Prostate gland (tissue), 2 donors: ENCODE results near the gene TYW1B.
"Not testable (repeated sequence)": the region's sequence is repeated elsewhere in the genome, so short reads cannot be mapped to it uniquely, and the experiment has no call there.

Source experiments
- POLR2A ChIP-seq: fragments of 450-650 bp; IDR thresholded peaks from one replicate; pipeline ENCODE4 v1.6.1; 2016; ENCODE audit warnings: antibody characterized with exemption, mild to moderate bottlenecking
- POLR2AphosphoS5 ChIP-seq: sonication (generic); formaldehyde crosslinking; IDR thresholded peaks from one replicate; pipeline ENCODE4 v1.6.1; 2017; ENCODE audit warnings: antibody characterized with exemption
- TF ChIP-seq, protein P1 (sequence below), 4 experiments: fragments of 200-600 bp in 2 of 4; fragments of 450-650 bp in 2 of 4; sonication (generic) in 2 of 4; IDR thresholded peaks; 1 replicate in 3 of 4; 2 replicates in 1 of 4; pipeline ENCODE4 v1.5.1; 2016 to 2019; ENCODE audit warnings: antibody characterized with exemption in 4 of 4, mild to moderate bottlenecking in 2 of 4, moderate library complexity in 2 of 4

DNA sequence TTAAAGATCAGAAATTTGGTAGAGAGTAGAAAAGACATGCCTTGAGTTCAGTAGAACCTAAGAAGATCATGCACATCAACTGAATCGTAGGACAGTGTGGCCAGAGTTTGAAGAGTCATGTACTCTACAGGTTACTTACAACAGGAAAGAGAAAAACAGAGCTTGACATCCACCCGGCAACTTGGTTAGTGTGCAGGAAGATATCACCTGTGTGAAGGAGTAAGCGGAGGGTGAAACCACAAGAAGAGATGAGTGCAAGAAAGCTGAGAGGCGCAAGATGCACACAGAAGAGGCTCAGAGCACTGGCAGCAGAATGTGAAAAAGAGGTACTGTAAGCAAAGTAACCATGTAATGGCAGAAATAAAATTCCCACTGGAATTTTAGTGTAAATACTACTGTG lies 179.4 kb downstream of the TYW1B start:
- TF ChIP-seq, protein P1, sequence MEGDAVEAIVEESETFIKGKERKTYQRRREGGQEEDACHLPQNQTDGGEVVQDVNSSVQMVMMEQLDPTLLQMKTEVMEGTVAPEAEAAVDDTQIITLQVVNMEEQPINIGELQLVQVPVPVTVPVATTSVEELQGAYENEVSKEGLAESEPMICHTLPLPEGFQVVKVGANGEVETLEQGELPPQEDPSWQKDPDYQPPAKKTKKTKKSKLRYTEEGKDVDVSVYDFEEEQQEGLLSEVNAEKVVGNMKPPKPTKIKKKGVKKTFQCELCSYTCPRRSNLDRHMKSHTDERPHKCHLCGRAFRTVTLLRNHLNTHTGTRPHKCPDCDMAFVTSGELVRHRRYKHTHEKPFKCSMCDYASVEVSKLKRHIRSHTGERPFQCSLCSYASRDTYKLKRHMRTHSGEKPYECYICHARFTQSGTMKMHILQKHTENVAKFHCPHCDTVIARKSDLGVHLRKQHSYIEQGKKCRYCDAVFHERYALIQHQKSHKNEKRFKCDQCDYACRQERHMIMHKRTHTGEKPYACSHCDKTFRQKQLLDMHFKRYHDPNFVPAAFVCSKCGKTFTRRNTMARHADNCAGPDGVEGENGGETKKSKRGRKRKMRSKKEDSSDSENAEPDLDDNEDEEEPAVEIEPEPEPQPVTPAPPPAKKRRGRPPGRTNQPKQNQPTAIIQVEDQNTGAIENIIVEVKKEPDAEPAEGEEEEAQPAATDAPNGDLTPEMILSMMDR (IDR thresholded peaks at IDR 0.05): not testable (repeated sequence)
- TF ChIP-seq POLR2A, POLR2AphosphoS5: not testable (repeated sequence)
